ENCODE results near the gene SPTBN1. TPM values are rescaled to one million over a fixed set of nuclear protein-coding genes. Genes with fewer than 3 reads are reported as not detected.
A peak's percentile ranks its signal among the peaks of the same experiment; 100 is the strongest.
"Not testable (repeated sequence)": the region's sequence is repeated elsewhere in the genome, so short reads cannot be mapped to it uniquely, and the experiment has no call there.

SPTBN1 gene
- total RNA-seq, 1 experiment from 2014 or later, result 110 TPM

DNA sequence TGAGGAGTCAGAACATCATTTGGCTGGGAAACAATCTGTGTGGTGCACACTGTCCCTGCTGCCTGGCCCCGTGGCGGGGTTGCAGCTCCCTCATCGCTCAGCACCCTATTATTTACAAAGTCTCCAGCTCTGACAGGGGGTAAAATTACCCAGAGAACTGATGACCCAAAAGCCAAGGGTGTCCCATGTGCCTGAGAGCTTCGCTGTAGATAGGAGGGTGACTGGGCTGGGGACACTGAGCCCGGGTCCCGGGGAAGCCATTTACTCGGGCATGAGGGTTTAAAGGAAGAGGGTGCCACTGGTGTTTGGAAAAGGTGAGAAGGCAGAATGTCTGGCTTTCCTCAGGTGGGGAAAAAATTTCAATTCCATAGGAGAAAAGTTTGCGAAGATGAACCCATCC, 219.2 kb downstream of the SPTBN1 start:
- DNase-seq (ENCODE audit: low read depth), result no peak
- in situ Hi-C loops (cut with HindIII; ENCODE audit: low pct_unique_long_range_greater_than_20kb, low sequenced_read_pairs), result no loop called here

DNA sequence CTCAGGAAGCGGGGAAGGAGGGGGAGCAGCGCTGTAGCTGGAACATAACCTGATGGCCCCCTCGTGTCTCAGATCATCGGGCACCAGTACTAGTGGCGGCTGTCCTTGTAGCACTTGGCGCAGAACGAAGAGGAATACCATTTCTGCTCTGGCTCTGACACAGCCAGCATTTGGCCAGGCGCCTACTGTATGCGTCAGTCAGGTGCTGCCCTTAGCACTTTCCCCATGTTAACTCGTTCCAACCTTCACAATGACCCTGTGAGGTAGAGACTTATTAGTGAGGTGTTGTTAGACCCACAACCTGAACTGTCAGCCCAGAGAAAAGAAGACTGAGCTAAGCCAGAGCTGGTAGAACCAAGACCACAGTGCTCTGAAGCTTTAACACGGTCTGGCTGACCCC, 219.6 kb downstream of the SPTBN1 start:
- in situ Hi-C loops (cut with HindIII; ENCODE audit: low pct_unique_long_range_greater_than_20kb, low sequenced_read_pairs), result no loop called here
- DNase-seq (ENCODE audit: low read depth), result no peak

DNA sequence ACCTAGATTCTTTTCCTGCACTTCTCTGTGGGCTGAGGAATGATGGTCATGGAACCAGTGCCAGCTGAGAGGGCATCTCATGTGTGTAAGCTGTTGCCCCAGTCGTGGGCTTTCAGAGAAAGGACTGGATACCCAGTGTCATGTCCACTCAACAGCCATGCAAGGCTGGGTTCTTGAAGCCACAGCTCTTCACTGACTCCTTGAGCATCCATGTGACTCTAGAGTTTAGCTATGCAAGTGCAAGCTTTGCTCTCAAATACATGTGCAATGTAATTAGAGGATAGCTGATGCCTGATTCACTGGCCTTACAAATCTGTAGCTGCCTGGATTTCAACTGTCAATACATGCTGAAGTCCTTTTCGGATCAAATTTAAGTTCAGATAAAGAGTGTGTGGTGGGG, 220.5 kb downstream of the SPTBN1 start:
- in situ Hi-C loops (cut with HindIII; ENCODE audit: low pct_unique_long_range_greater_than_20kb, low sequenced_read_pairs), result no loop called here
- DNase-seq (ENCODE audit: low read depth), result no peak

DNA sequence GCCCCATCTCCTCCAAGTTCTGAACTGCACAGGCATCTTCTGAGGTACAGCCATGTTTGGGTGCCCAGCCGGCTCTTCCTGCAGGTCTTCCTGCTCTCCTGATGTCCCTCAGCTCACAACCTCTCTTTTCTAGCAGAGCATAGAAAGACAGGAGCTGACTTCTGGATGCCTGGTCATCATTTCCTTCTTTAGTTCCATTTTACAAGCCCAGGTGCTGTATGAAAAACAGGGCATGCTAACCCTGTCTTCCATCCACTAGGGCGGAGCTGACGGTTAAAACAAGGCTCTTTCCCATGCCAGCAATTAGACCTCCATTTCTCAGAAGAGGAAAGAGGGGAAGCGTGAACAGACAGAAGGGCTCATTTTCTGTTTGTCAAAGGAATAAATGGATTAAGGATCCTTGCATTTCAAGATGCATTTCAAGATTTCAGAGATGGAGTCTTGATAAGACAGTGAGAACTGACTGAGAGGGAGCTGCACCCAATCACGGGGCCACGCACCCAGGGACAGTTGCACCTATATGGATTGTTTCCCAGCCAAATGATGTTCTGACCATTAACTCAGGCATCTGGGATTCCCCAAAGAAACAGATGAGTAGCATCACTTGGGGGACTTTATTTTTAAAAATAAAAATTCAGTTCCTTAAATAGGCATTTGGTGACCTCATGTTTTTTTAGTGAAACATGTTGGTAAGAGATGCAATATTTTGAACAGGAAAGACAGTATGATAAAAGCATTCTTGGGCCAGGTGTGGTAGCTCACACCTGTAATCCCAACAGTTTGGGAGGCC, 221.5 kb downstream of the SPTBN1 start:
- in situ Hi-C loops (cut with HindIII; ENCODE audit: low pct_unique_long_range_greater_than_20kb, low sequenced_read_pairs), result no loop called here
- DNase-seq (ENCODE audit: low read depth), result no peak

DNA sequence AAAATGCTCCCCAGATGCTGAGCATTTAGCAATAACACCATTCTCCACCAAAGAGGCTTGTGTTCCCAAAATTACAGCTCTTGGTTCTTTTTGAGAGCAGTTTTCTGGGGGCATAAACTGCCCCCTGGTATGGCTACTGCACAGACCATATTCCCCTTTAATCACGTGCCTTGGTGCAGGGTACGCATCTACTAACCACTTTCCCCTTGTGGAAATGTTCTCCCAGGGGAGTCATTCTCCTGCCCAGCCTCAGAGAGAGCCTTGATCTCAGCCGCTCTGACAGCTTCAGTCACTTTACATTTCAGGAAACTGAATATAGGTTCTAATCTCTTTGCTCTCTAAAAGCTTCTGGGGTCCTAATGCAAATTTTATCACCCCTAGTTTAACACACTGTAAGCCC, 222.6 kb downstream of the SPTBN1 start:
- in situ Hi-C loops (cut with HindIII; ENCODE audit: low pct_unique_long_range_greater_than_20kb, low sequenced_read_pairs), result no loop called here
- DNase-seq (ENCODE audit: low read depth), result no peak

DNA sequence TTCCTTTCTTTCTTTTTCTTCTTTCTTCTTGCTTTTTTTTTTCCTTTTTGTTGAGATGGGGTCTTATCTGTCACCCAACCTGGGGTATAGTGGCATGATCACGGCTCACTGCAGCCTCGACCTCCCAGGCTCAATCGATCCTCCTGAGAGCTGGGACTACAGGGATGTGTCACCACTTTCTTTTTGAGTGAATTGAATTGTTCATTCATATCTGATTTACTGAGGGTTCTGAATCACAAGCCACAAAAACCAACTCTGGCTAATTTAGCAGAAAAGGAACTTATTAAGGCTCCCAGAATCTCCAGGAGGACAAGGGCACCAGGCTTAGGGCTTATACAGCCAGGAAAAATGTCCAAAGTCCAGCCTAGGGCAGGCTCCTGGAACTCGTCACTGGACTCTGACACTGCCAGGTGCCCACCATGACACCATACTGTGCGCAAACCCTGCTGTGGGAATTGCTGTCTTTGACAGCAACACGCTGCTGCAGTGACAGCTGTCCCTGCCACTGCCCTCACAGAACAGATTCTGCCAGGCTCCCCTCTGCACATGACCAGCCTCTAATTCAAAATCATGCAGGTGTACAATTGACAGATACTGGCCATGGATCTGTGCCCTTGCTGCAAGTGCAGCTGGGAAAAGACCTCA, 224.4 kb downstream of the SPTBN1 start:
- in situ Hi-C loops (cut with HindIII; ENCODE audit: low pct_unique_long_range_greater_than_20kb, low sequenced_read_pairs), result no loop called here
- no peak for DNase-seq (ENCODE audit: low read depth)

DNA sequence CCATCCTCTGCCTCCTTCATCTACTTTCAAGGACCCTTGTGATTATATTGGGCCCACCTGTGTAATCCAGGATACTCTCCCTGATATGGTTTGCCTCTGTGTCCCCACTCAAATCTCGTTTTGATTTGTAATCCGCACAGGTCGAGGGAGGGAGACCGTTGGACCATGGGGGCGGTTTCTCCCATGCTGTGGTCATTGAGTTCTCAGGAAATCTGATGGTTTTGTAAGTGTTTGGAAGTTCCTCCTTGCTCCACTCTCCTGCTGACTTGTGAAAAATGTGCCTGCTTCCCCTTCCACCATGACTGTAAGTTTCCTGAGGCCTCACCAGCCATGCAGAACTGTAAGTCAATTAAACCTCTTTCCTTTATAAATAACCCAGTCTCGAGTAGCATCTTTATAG, 225.3 kb downstream of the SPTBN1 start:
- in situ Hi-C loops (cut with HindIII; ENCODE audit: low pct_unique_long_range_greater_than_20kb, low sequenced_read_pairs), result no loop called here
- DNase-seq (ENCODE audit: low read depth), result no peak

DNA sequence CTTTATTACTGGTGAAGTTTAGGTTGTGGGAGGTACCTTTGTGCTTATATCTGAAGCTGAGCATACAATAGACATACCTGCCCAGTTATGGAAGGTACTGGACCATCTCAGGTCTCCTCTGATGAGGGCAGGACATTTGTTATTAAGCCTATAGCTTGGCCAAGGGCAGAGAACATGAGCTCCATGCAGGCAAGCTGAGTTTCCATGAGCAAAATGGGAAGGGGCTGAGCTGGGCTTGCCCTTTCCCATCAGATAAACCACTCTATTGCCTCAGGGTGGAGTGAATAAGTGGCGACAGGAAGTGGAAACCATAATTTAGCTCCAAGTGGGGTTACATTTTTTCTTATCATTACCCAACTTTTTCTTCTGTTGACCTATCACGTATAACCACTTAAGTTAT, 227.5 kb downstream of the SPTBN1 start:
- in situ Hi-C loops (cut with HindIII; ENCODE audit: low pct_unique_long_range_greater_than_20kb, low sequenced_read_pairs), result no loop called here
- no peak for DNase-seq (ENCODE audit: low read depth)

DNA sequence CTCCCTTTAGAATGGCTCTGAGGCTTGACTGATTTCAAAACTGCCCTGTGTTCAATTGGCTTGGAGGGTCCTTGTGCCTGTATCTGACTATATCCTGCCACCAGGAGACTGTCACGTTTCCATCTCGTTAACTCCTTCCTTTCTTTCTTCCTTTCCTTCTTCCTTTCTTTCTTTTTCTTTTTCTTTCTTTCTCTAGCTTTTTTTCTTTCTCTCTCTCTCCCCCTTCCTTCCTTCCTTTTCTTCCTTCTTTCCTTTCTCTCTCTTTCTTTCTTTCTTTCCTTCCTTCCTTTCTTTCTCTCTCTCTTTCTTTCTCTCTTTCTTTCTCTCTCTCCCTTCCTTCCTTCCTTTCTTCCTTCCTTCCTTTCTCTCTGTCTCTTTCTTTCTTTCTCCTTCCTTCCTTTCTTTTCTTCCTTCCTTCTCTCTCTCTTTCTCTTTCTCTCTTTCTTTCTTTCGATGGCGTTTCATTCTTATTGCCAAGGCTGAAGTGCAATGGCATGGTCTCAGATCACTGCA, 229.2 kb downstream of the SPTBN1 start:
- in situ Hi-C loops (cut with HindIII; ENCODE audit: low pct_unique_long_range_greater_than_20kb, low sequenced_read_pairs), result no loop called here
- DNase-seq (ENCODE audit: low read depth), result no peak

DNA sequence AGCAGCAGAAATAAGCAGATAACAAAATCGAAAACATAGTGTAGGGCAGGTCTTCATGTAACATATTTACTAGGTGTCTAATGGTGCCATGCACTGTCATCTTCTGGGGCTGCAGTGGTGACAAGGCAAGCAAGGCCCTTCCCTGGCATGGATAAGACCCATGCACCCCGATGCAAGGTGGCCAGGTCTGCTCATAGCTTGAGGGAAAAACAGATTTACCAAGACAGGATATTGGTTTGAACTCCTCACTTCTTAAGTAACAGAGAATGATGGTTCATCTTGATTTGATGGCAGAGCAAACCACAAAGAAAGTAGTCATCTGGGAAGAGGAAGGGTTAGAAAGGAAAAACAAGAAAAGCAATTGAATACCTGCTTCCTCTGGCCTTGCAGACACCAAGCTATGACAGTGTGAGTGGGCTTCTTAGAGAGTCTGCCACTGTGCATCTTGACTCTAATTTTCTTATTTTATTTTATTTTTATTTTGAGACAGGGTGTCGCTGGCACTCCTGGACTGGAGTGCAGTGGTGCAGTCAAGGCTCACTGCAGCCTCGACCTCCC, 231.5 kb downstream of the SPTBN1 start:
- no peak for DNase-seq (ENCODE audit: low read depth)
- in situ Hi-C loops (cut with HindIII; ENCODE audit: low pct_unique_long_range_greater_than_20kb, low sequenced_read_pairs), result no loop called here

DNA sequence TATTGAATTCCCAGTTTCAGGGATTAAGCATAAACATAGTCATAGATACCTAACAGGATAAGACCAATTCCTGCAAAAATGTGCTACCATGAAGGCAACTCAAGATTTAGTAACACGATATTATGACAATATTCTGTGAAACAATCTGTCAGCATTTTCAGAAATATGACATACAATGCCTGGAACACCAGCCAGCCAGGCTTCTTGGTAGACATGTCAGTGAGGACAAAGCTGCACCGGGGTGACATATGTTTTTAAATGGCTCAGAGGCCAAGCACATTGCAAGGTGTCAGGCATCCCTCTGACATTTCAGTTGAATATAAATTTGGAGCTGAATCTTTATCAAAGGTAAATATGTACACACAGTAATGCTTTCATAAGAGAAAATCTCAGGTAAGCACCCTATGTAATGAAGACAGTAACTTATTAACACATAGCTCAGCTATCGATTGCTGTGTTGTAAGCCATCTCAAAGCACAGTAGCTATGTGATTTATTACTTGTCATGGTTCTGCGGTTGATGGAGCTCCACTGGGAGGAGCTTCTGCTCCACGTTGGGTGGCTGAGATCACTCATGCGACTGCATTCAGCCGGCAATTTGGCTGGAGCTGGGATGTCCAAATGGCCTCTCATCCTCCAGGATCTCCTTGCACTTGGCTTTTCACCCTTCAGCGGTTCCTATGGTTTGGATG, 235.5 kb downstream of the SPTBN1 start:
- peak; percentile 56 for DNase-seq (ENCODE audit: low read depth)
- in situ Hi-C loops (cut with HindIII; ENCODE audit: low pct_unique_long_range_greater_than_20kb, low sequenced_read_pairs), result no loop called here

DNA sequence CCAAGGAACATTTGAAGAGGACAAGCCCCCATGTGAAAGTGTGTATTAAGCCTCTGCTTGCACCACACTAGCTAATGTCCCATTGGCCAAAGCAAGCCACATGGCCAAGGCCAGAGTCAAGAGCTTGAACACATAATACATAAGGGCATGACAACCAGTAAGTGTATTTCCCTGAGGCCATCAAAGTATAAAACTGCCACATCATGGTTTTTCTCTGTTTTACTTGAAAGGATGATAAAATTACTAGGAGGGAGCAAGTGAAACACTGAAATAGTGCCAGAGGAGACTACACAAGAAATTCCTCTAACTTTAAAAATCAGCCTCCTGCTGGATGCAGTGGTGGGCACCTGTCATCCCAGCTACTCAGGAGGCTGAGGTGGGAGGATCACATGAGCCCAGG, 236.4 kb downstream of the SPTBN1 start:
- in situ Hi-C loops (cut with HindIII; ENCODE audit: low pct_unique_long_range_greater_than_20kb, low sequenced_read_pairs), result no loop called here
- DNase-seq (ENCODE audit: low read depth), result peak; percentile 21

DNA sequence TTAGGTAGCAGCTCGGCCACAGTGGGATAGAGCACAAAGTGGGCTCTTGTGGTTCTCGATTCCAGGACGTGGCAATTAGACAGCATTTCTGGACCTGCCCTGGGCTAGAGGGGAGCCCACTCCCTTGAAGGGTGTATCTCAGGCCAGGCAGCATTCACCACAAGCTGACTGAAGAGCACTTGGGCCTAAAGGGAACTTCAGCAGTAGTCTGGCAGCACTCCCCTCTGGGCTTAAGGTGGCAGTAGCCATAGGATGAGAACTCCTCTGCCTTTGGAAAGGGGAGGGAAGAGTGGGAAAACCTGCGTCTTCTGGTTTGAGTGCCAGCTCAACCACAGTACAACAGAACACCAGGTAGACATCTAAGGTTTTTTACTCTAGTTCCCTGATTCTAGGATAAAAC, 239.3 kb downstream of the SPTBN1 start:
- DNase-seq (ENCODE audit: low read depth), result no peak
- in situ Hi-C loops (cut with HindIII; ENCODE audit: low pct_unique_long_range_greater_than_20kb, low sequenced_read_pairs), result no loop called here

DNA sequence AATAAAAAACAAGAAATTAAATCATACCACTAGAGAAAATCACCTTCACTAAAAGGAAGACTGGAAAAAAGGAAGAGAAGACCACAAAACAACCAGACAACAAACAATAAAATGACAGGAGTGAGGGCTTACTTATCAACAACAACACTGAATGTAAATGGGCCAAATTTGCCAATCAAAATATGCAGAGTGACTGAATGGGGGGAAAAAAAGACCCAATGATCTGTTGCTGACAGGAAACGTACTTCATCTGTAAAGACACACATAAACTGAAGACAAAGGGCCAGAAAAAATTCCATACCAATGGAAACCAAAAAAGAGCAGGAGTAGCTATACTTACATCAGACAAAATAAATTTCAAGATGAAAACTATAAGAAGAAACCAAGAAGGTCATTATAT, 241.8 kb downstream of the SPTBN1 start:
- DNase-seq (ENCODE audit: low read depth), result no peak
- in situ Hi-C loops (cut with HindIII; ENCODE audit: low pct_unique_long_range_greater_than_20kb, low sequenced_read_pairs), result no loop called here

DNA sequence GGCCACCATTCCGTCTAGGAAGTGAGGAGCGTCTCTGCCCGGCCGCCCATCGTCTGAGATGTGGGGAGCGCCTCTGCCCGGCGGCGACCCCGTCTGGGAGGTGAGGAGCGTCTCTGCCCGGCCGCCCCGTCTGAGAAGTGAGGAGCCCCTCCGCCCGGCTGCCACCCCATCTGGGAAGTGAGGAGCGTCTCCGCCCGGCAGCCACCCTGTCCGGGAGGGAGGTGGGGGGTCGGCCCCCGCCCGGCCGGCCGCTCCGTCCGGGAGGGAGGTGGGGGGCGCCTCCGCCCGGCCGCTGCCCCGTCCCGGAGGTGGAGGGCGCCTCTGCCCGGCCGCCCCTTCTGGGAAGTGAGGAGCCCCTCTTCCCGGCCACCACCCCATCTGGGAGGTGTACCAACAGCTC, 242.8 kb downstream of the SPTBN1 start:
- in situ Hi-C loops (cut with HindIII; ENCODE audit: low pct_unique_long_range_greater_than_20kb, low sequenced_read_pairs); DNase-seq (ENCODE audit: low read depth): not testable (repeated sequence)

DNA sequence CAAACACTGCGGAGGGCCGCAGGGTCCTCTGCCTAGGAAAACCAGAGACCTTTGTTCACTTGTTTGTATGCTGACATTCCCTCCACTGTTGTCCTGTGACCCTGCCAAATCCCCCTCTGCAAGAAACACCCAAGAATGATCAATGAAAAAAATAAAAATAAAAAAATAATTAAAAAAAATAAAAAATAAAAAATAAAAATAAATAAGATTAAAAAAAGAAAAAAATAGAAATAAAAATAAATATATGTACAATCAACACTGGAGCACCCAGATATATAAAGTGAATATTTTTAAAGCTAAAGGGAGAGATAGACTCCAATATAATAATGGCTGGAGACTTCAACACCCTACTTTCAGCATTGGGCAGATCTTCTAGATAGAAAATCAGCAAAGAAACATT, 243.5 kb downstream of the SPTBN1 start:
- in situ Hi-C loops (cut with HindIII; ENCODE audit: low pct_unique_long_range_greater_than_20kb, low sequenced_read_pairs), result no loop called here

DNA sequence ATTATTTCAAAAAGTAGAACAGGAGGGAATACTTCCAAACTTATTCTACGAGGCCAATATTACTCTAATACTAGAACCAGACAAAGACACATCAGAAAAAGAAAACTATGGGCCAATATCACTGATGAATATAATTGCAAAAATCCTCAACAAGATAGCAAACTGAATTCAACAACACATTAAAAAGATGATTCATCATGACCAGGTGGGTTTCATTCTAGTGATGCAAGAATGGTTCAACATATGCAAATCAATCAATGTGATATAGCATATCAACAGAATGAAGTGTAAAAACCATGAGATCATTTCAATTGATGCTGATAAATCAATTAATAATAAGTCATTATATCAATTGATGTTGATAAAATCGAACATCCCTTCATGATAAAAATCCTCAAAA, 244.9 kb downstream of the SPTBN1 start:
- in situ Hi-C loops (cut with HindIII; ENCODE audit: low pct_unique_long_range_greater_than_20kb, low sequenced_read_pairs), result no loop called here
- DNase-seq (ENCODE audit: low read depth), result no peak

More for the DNA sequence above, 243.5 kb downstream of the SPTBN1 start:
- DNase-seq (ENCODE audit: low read depth), result no peak

DNA sequence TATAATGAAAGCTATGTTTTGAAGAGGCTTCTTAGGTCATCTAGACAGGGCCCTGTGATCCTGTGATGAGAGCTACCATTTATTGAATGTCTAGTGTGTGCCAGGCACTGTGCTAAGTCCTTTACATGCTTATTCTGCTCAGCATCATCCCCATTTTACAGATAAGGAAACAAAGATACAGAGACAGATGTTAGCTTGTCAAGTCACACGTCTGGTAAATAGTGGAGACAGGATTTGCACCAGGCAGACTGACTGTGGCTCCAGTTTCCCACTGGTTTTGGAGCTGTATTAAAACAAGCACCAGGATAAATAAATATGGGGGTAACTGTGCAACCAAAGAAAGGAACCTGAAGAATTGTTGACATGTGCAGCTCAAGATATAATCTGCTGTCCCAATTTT, 248.1 kb downstream of the SPTBN1 start:
- in situ Hi-C loops (cut with HindIII; ENCODE audit: low pct_unique_long_range_greater_than_20kb, low sequenced_read_pairs), result no loop called here
- no peak for DNase-seq (ENCODE audit: low read depth)
